HG03439 (cell line): ENCODE measurements around the gene THY1.
"Not testable (repeated sequence)": the region's sequence is repeated elsewhere in the genome, so short reads cannot be mapped to it uniquely, and the experiment has no call there.

Experiments
- ATAC-seq: cut with Tn5 transposase; IDR thresholded peaks from one replicate; pipeline ENCODE4 v1.9.1; 2021; ENCODE audit warnings: mild to moderate bottlenecking, moderate library complexity; ENCODE audit not compliant: unreplicated experiment

The THY1 gene

GRCh38 chr11:119389611-119390254, 33.2 kb downstream of the THY1 start:
- ATAC-seq: no peak

DNA sequence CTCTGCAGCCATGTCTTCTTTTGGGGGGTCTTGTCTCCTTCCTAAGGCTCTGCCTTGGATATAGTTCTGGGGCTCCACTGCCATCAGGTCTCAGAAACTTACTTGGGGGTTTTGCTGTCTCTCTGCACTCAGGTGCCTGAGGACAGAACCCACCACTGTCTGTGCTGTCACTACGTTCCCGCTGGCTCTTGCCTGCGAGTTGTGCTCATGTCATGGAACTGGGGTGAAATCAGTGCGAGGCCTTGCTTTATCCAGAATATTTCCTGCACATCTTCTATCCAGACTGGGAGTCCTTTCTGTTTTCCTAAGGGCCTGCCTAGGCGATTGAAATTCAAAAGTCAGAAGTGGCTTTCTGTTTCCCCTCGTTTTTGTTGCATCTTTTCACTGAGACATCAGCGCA, 34.9 kb downstream of the THY1 start:
- no peak for ATAC-seq

DNA sequence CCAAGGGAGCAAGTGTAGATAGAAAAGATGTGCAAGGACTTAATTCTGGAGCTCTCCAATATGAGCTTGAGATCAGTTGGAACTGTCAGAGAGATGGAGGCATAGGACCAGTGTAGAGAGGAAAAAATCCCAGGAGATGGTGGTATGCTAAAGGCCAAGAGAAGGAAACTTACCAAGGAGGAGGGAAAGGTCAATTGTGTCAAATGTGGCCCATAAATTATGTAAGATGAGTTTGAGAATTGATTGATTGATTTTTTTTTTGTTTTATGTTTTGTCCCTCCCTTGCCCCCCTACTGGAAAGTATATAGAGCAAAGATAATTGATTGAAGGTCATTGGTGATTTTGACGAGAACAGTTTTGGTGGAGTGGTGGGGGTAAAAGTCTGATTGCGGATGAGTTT, 38.6 kb downstream of the THY1 start:
- ATAC-seq: no peak

DNA sequence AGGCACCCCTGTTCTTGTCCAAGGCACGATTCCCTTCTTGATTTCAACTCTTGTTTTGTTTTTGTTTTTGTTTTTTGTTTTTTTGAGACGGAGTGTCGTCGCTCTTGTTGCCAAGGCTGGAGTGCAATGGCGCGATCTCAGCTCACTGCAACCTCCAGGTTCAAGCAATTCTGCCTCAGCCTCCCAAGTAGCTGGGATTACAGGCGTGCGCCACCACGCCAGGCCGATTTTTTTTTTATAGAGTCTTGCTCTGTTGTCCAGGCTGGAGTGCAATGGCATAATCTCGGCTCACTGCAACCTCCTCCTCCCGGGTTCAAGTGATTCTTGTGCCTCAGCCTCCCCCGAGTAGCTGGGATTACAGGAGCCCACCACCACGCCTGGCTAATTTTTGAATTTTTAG, 40.5 kb downstream of the THY1 start:
- not testable (repeated sequence) for ATAC-seq

GRCh38 chr11:119382101-119382500, 40.9 kb downstream of the THY1 start:
- ATAC-seq: no peak

GRCh38 chr11:119381181-119381988, 41.6 kb downstream of the THY1 start, which contains the start of gene USP2:
TSS of gene USP2 (minus strand) at chr11:119381690. CDS start at chr11:119373480, 8,210 bp downstream.
- peak; percentile 99 for ATAC-seq

DNA sequence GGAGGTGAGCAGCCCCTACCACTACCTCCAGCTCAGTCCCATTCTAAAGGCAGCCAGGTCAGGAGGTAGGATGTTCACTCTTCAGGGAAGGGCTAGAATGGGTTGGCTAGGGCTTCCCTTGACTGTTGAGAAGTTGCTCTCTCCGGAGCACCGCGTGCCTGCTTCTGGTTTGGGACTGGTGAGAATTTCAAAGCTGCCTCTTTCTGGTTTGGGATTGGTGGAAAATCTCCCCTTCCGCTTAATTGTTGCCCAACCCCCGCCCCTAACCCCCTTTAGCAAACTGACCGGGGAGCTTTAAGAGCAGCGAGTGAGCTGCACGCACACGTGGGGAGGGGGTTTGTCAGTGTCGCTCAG, 42.2 kb downstream of the THY1 start:
- no peak for ATAC-seq

GRCh38 chr11:119380160-119380826, 42.7 kb downstream of the THY1 start:
- no peak for ATAC-seq

- ATAC-seq: no peak
These were observed 44.0 kb downstream of the THY1 start for GRCh38 chr11:119378851-119379465.

DNA sequence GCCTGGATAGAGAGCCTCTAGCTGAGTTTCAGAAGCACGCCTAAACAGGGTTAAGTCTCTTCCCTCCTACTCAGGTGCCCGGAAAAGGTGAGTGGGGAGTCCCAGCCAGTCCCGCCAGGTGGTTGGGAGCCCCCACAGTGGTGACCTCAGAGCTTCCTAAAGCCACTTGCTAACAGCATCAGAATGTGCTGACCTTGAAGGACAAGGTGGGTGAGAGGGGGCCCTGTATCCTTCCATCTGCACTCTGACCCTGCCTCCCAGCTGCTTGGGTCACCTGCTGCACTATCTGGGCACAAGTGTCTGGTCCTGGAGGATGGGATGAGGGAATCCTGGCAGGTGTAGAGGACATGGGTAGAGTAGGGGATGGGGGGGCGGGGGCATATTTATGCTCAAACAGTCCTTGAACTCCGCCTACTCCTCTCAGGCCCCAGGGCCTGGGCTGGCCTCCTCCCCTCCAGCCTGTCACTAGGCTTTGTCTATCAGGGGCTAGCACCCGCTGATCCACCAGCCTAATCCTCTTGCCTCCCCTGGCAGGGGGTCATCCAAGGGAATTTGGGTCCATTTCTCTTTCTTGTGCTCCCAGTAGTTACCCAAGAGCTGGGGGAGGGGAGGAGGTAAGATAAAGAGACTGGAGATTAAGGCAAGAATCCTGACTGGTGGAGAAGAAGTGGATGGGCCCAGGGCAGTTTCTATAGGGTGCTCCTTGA, 44.9 kb downstream of the THY1 start:
- ATAC-seq: no peak

- no peak for ATAC-seq
These were observed 45.7 kb downstream of the THY1 start for GRCh38 chr11:119377112-119377901.

- ATAC-seq: no peak
These were observed 46.6 kb downstream of the THY1 start for GRCh38 chr11:119376197-119376847.

- ATAC-seq: no peak
These were observed 47.4 kb downstream of the THY1 start for GRCh38 chr11:119375337-119376196.

- ATAC-seq: no peak
These were observed 48.2 kb downstream of the THY1 start for GRCh38 chr11:119374632-119375336.

DNA sequence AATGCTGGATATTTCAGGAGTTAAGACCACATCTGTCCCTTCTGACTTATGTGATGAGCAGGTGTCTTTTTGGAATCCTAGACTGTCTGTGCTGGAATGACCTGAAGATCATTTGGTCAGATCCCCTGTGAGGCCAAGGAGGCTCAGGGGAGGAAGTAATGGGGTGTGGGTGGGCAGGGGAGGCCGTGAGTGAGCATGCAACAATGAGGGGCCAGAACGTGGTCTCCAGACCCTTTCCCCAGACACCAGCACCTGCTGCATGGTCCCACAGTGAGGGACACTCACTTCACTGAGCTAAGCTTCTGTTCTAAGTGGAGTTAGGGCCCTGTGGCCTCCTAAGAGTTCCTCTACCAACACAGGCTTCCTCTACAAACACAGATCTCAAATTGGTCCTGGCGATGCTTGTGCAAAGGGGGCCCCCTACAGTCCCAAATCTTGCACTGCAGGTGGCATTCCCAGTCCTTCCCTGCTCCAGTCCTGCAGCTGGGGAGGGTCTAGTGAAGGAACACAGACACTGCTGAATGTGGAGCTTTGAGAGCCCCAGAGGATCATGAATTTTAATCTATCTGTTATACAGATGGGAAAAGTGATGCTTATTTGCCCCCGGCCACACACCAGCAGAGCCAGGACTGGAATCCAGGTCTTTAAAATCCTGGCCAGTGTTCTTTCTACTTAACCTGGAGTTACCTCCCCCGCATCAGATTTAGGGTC, 48.9 kb downstream of the THY1 start:
- ATAC-seq: no peak

- no peak for ATAC-seq
These were observed 49.7 kb downstream of the THY1 start for GRCh38 chr11:119373059-119373920.
